GM21717 (cell line): ENCODE measurements around the gene CREB3L2.
"Not testable (repeated sequence)": the region's sequence is repeated elsewhere in the genome, so short reads cannot be mapped to it uniquely, and the experiment has no call there.

Experiments
- ATAC-seq: cut with Tn5 transposase; IDR thresholded peaks from one replicate; pipeline ENCODE4 v1.9.1; 2021; ENCODE audit warnings: mild to moderate bottlenecking, moderate library complexity; ENCODE audit not compliant: unreplicated experiment

The CREB3L2 gene

DNA sequence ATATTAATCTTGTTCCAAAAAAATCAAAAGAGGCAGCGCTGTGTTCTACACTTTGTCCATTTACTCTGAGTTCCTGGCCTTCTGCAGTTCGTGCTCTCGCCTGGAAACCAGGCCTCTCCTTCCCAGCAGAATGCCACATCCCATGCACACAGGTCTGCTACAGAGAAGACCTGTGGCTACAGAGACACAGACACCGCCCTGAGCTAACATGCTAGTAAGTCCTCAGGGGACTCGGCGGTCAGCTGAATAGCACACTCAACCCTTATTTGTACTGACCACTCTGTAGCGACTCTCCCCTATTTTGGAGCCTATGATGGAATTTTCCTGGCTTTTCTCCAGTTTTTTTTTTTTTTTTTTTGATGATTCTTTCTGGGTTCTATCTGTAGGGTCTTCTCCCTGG lies 12.8 kb downstream of the CREB3L2 start:
- no peak for ATAC-seq

- peak; percentile 69 for ATAC-seq
Measured at GRCh38 chr7:137987968-137988367, 13.9 kb downstream of the CREB3L2 start.

- no peak for ATAC-seq
Measured at GRCh38 chr7:137987563-137987962, 14.3 kb downstream of the CREB3L2 start.

DNA sequence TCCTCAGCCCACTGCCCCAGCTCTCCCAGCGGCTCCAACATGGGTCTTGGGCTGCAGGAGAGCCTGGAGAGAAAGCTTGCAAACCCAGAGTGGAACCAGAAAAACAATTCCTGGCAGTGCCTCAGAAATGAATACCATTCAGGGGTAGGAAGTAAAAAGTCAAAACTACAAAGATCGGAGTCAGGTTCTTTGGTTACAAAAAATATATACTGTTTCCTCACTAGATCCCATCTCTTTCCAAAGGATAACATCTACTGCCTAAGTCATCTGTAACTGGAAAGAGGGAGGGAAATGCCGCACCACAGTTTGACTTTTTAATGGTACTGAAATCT lies 14.9 kb downstream of the CREB3L2 start:
- no peak for ATAC-seq

DNA sequence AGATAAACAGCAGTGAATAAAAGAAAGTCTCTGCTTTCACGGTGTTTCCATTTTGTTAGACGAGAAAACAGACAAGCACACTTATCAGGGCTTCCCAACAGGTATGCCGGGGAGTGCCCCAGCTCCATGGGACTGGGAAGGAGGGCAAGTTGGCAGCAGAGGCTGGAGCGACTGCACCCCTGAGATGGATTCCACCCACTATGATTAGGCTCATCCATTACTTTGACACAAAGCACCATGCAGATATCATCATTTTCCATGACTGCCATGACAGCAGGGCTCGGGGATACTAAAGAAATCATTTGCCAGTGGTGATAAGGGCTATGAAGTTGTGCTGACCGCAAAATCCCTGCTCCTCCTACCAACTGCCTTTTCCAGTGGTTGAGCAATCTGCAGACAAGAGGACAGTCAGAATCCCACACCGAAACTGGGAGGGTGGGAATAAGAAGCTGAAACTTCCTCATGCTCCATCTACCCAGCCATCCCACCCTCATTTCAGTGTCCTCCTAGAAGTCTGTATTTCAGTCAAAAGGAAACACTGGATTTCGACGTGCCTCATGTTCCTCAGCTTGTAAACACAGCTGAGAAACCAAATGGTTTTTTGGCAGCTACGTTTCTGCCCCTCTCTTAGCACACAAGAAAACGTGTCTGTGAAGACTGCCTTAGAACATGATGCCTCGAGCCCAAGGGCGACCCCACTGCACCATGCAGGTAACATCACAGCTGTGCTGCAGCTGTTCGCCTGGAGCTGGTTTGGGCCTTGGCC lies 15.5 kb downstream of the CREB3L2 start:
- no peak for ATAC-seq

DNA sequence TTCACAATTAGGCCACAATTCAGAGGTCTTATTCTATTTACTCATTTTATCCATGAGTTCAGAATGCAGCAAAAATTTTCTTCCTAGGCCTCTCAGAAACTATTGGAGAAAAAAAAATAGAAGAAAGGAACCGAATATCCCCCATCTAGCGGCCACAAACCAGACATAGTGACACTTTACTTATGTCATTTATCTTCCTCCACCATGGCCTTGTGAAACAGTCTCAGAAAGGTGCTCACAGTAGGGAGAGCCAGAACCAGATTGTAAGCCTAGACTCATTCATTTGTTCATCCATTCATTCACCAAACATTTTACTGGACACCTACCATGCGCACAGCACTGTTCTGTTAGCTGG lies 16.0 kb downstream of the CREB3L2 start:
- peak; percentile 49 for ATAC-seq

DNA sequence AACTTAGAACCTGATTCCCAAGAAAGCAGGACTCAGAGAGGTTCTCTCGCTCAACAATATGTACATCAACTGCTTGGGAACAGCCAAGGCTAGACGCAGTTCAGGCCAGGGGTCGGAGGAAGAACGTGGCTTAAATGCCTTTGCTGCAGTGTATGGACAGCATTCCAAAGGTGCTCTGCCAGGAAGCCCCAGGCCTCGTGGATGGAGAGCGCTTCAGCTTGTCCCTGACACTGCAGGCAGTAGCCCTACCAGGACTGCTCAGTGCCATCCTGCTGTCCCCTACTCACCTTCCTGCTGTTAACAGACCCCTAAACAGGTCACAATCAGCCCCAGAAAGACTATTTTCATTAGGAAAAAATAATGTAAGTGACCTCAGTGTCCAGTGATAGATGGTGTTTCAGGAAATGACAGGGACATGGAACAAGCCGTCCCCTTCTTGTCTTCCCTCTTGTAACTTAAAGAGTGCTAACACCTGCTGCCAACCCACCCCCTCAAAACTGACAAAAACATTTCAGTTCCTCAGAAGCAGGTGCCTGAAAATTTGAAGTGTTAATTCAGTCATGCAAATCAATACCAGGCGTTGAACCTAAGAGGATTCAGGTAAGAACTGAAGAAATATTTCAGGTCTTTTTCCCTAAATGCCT lies 16.5 kb downstream of the CREB3L2 start:
- ATAC-seq = peak; percentile 48

GRCh38 chr7:137984181-137985041 lies 17.5 kb downstream of the CREB3L2 start:
- no peak for ATAC-seq

GRCh38 chr7:137983323-137984008 lies 18.4 kb downstream of the CREB3L2 start:
- no peak for ATAC-seq

- not testable (repeated sequence) for ATAC-seq
Measured at GRCh38 chr7:137982394-137982793, 19.5 kb downstream of the CREB3L2 start.

GRCh38 chr7:137981668-137982067 lies 20.2 kb downstream of the CREB3L2 start:
- peak; percentile 59 for ATAC-seq

- ATAC-seq = no peak
Measured at GRCh38 chr7:137981175-137981574, 20.7 kb downstream of the CREB3L2 start.

- ATAC-seq = no peak
Measured at GRCh38 chr7:137980308-137980707, 21.6 kb downstream of the CREB3L2 start.

DNA sequence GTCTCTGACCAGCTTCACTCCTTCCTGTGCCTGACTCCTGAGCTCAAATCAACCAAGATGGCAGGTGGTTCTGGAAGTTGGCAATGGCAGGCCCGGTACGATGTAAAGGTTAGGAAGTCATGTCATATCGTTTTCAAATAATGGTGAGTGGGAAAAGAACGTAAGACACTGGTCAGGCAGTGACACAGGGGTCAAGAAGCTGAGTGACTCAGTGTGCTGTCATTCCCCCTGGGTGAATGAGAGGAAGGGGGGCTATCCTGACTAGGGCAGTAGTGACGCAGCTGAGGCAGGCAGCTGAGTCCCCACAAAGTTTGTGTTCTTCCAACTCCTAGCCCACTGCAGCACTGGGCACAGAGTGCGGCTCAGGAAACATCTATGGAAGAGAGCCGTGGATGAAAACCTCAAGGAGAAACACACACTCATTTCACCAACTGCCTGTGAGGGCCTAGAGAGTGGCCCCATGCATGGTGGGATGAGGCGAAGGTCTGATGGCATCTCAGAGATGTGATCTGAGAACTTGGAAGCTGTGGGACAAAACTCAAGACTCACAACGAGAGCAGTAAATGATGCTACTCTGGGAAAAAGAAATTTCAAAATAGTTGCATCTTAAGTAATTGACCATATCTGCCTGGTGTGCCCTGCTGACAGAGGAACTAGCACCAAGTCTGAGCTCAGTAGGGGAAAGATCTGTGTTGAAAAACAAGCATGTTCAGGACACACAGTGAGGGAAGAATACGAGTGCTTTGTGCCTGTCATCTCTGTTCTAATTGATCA lies 23.2 kb downstream of the CREB3L2 start:
- no peak for ATAC-seq

- no peak for ATAC-seq
Measured at GRCh38 chr7:137977173-137977572, 24.7 kb downstream of the CREB3L2 start.

- ATAC-seq = no peak
Measured at GRCh38 chr7:137976696-137977095, 25.2 kb downstream of the CREB3L2 start.

DNA sequence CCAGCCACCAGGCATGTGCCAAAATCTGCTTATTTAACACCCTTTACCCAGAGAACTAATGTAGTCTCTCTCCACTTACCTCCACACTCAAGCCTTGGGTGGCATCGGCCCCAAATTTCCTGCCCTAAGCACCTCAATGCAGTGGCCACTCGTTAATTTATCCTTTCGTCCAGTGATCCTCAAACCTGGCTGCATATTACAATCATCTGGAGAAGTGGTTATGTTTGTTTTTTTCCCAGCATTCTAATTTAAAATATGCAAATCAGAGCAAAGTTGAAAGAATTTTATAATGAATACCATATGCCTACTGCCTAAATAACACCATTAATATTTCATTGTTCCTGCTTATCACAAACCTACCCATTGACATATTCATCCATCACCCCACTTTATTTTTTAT lies 25.7 kb downstream of the CREB3L2 start:
- ATAC-seq = no peak

DNA sequence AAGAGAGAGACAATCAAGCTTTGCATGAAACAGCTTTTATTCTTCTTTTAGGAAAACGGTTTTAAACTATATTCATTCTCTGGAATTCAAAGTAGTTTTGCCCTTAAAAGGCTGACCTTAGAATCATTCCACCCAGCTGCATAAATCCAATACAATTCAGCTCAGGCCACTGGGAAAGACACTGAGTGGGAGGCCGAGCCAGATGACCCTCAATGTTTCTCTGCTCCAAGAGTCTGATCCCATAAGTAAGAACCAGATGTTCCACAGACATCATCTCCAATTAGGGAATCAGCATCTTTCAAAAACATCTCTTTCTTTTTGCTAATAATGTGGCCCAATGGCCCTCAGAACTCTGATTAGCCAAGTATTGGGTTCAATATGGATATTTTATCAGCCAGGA lies 26.1 kb downstream of the CREB3L2 start:
- ATAC-seq = no peak

DNA sequence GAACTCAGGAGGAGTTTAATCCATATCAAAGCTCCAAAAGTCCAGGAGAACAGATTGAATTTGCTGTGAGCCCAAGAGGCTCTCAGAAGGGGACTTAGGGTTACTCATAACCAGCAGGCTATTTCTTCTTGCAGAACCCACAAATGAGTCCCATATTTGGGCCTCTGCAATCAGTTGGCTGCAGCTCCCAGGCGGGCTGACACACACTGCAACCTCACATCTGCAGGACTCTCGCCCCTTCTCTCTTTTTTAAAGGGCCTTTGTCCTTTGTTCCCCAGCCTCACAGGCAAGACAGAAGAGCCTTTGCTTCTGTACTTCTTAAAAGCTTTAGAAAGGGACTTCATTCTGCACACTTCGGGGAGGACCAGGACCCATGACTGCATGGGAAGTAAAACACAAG lies 26.7 kb downstream of the CREB3L2 start:
- ATAC-seq = no peak

GRCh38 chr7:137974766-137975165 lies 27.1 kb downstream of the CREB3L2 start:
- no peak for ATAC-seq
